Colonic mucosa (tissue), 4 donors: Measurements from ENCODE around the gene TNK2. TPM values are rescaled to one million over a fixed set of nuclear protein-coding genes. Genes with fewer than 3 reads are reported as not detected.
A peak's percentile ranks its signal among the peaks of the same experiment; 100 is the strongest.
"Not testable (repeated sequence)": the region's sequence is repeated elsewhere in the genome, so short reads cannot be mapped to it uniquely, and the experiment has no call there.

Experiments
- DNase-seq: peaks from one replicate; pipeline ENCODE4 v3.0.0-alpha.2; 2020
- H3K27ac ChIP-seq: fragments of 200-600 bp; one replicate; pipeline ENCODE4 v1.8.0; 2021
- H3K27me3 ChIP-seq: fragments of 200-600 bp; one replicate; pipeline ENCODE4 v1.8.0; 2021
- H3K36me3 ChIP-seq: fragments of 200-600 bp; one replicate; pipeline ENCODE4 v1.8.0; 2021
- H3K4me1 ChIP-seq: fragments of 200-600 bp; one replicate; pipeline ENCODE4 v1.8.0; 2021; ENCODE audit warnings: mild to moderate bottlenecking
- H3K4me3 ChIP-seq: fragments of 200-600 bp; one replicate; pipeline ENCODE4 v1.8.0; 2021
- H3K9ac ChIP-seq, 2 donors: one replicate each; pipeline ENCODE4 v1.7.0; 2013; ENCODE audit warnings: control low read depth in 2 of 2, low read depth in 2 of 2, low read length in 2 of 2
- H3K9me3 ChIP-seq: fragments of 200-600 bp; one replicate; pipeline ENCODE4 v1.8.0; 2021
- intact Hi-C: fragments of 100-400 bp; cut with DNase I; formaldehyde crosslinking; loops from one replicate; pipeline ENCODE4 v1.14.1; 2022
- total RNA-seq, 2 donors: library from RNA; stranded (reverse); fragmentation: NEBNext Ultra II Directional in 1 of 2; extraction: Animal tissue kit (Norgen Biotek cat#: 25700) in 1 of 2; gene quantifications; one replicate each; pipeline ENCODE4 v1.2.1, GENCODE V29; 2021
- TF ChIP-seq, protein P1 (sequence below): fragments of 200-600 bp; IDR thresholded peaks from one replicate; pipeline ENCODE4 v1.8.0; 2022; ENCODE audit warnings: antibody characterized with exemption, mild to moderate bottlenecking
- donor health status: healthy.
- donor health status: DM: no; HTN: no; CAD: no.
- donor health status: DM: no; HTN: no; CAD: no.

Gene TNK2
- total RNA-seq, 2 donors from 2014 or later = 23.8 to 28.5 TPM

DNA sequence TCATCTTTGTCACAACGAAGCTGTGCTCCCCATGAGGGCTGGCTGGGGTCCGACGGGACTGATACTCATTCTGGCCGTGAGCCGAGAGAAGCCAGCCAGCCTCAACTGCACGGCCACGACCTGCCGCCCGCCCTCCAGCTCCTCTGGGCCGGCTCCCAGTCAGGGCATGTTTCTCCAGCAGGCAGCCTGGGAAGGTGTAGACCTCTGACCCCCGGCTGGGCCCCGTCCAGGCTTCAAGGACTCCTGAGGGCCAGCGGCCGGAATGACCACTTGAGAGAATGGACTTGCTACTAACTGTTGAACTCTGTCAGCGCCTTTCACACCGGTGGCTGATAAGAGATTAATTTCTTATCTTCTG is 78.5 kb downstream of the TNK2 start:
- TF ChIP-seq, protein P1, sequence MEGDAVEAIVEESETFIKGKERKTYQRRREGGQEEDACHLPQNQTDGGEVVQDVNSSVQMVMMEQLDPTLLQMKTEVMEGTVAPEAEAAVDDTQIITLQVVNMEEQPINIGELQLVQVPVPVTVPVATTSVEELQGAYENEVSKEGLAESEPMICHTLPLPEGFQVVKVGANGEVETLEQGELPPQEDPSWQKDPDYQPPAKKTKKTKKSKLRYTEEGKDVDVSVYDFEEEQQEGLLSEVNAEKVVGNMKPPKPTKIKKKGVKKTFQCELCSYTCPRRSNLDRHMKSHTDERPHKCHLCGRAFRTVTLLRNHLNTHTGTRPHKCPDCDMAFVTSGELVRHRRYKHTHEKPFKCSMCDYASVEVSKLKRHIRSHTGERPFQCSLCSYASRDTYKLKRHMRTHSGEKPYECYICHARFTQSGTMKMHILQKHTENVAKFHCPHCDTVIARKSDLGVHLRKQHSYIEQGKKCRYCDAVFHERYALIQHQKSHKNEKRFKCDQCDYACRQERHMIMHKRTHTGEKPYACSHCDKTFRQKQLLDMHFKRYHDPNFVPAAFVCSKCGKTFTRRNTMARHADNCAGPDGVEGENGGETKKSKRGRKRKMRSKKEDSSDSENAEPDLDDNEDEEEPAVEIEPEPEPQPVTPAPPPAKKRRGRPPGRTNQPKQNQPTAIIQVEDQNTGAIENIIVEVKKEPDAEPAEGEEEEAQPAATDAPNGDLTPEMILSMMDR = no peak
- peak overlapping the region; percentile 55 to 73 for H3K9ac ChIP-seq
- DNase-seq = peak; percentile 70
- no peaks in the 10 kb centered on the region for H3K36me3 ChIP-seq
- peak overlapping the region; percentile 86 for H3K27ac ChIP-seq
- H3K27me3 ChIP-seq = no peaks in the 10 kb centered on the region
- no peaks in the 10 kb centered on the region for H3K9me3 ChIP-seq
- intact Hi-C loops = no loop called here
- no peak overlapping the region for H3K4me3 ChIP-seq
- no peaks in the 10 kb centered on the region for H3K4me1 ChIP-seq

DNA sequence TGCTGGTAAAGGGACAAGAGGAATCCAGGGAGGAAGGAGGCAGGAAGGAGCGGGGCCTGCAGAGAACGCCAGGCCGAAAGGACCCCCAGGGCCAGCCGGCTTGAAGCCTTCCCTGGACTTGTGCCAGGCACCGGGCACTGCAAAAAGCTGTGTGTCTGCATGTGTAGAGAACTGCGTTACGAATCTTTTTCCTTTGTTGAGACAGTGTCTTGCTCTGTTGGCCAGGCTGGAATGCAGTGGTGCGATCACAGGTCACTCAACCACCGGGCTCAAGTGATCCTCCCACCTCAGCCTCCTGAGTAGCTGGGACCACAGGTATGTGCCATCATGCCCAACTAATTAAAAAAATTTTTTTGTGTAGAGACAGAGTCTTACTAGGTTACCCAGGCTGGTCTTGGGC is 79.6 kb downstream of the TNK2 start:
- Histone ChIP-seq H3K9ac (peak overlapping the region in 1 of 2 donors; percentile 76), H3K9me3 (no peaks in the 10 kb centered on the region), H3K4me3 (no peak overlapping the region), H3K4me1 (no peaks in the 10 kb centered on the region), H3K27ac (peak overlapping the region; percentile 86), H3K27me3 (no peaks in the 10 kb centered on the region), H3K36me3 (no peaks in the 10 kb centered on the region)
- DNase-seq = no peak
- TF ChIP-seq, protein P1 = no peak
- intact Hi-C loops = no loop called here

DNA sequence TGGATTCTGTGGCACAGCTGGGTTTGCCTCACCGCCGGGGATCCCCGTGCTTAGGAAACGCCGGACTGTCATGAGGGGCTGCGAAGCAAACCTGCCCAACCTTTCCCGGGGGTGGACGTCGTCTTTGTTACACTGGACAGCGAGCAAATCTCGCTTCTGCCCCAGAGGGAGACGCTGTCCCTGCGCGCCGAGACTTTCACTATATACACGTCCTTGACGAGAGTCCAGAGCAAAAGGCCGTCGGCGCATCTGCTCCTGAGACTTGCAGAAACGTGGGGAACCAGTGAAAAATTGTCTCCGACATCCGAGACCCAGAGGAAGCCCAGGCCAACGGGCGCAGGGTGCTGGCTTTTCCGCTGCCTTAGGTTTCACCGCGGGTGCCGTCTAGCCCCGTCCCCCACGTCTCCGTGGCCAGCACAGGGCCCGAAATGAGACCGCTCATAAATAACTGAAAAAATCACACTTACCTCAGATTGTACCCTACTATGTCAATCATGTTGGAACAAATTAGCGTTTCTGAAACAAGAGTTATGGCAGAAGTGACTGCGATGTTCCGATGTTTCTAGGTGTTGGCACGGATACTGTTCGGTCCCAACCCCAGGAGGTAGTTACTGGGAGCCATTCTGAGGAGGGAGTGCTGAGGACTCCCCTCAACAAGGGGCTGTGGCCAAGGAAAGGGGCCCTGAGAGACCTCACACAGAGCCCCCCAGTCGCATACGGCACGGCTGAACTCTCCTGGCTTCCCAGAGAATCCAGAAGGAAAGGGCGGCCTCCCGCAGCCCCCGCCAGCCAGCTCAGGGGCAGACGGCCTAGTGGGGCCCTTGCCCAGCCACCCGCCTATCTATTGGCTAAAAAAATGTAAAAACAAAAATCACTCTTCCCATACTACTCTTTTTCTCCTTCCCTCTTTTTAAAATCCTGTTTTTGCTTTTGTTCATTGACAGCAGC is 82.2 kb downstream of the TNK2 start:
- Histone ChIP-seq H3K9ac (peak overlapping the region in 1 of 2 donors; percentile 26), H3K27ac (no peak overlapping the region), H3K27me3 (no peaks in the 10 kb centered on the region), H3K4me1 (peaks cover 4% of the 10 kb centered on the region), H3K4me3 (no peak overlapping the region), H3K36me3 (no peaks in the 10 kb centered on the region), H3K9me3 (no peaks in the 10 kb centered on the region)
- intact Hi-C loops = no loop called here
- DNase-seq = no peak
- TF ChIP-seq, protein P1 = no peak

DNA sequence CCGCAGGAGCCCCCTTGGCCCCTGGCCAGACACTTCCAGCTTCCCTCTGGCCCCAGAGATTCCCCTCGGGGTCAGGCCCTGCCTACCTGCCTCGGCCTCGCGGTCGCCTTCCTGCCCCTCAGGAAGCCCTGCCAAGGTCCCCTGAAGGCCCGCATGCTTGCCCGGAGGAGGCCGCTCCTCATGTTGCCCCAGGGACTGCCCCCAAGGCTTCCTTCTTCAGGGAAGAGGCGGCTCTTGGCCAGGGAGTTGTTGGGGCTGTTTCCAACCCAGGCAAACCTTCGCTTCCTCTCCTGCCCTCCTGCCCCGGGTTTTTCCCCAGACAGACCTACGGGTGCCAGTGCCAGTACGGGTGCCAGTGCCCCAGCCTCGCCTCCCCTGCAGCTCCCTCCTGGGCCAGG is 83.2 kb downstream of the TNK2 start:
- TF ChIP-seq, protein P1 = no peak
- Histone ChIP-seq H3K4me3 (no peak overlapping the region), H3K36me3 (no peaks in the 10 kb centered on the region), H3K4me1 (peaks cover 4% of the 10 kb centered on the region), H3K9me3 (no peaks in the 10 kb centered on the region), H3K27ac (no peak overlapping the region), H3K9ac (no peak overlapping the region), H3K27me3 (no peaks in the 10 kb centered on the region)
- intact Hi-C loops = no loop called here
- no peak for DNase-seq

DNA sequence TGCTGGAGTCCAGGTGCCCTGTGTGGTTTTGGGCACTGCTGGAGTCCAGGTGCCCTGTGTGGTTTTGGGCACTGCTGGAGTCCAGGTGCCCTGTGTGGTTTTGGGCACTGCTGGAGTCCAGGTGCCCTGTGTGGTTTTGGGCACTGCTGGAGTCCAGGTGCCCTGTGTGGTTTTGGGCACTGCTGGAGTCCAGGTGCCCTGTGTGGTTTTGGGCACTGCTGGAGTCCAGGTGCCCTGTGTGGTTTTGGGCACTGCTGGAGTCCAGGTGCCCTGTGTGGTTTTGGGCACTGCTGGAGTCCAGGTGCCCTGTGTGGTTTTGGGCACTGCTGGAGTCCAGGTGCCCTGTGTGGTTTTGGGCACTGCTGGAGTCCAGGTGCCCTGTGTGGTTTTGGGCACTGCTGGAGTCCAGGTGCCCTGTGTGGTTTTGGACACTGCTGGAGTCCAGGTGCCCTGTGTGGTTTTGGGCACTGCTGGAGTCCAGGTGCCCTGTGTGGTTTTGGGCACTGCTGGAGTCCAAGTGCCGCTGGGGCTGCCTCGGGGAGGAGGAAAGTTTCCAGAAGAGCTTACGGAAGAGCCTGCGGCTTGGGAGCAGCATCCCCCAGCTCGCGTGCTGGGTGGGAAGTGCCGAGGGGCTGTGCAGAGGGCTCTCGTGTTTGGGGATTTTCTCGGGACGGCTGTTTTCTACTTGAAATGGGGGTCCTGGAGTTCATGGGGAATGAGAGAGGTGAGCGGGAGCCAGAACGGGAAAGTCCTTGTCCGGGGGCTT is 83.7 kb downstream of the TNK2 start:
- H3K4me1 ChIP-seq, H3K9ac ChIP-seq, intact Hi-C loops, H3K4me3 ChIP-seq, H3K27me3 ChIP-seq, H3K27ac ChIP-seq, H3K36me3 ChIP-seq, H3K9me3 ChIP-seq, DNase-seq: not testable (repeated sequence)
